GM12875 (cell line): ENCODE measurements around the gene HPS1.

Source experiments
- H3K4me3 ChIP-seq: one replicate; pipeline ENCODE4 v1.5.1; 2011; ENCODE audit warnings: low read depth, low read length, control low read depth
- CTCF ChIP-seq: IDR thresholded peaks from 2 replicates; pipeline ENCODE4 v1.5.1; 2011; ENCODE audit warnings: low read depth, mild to moderate bottlenecking, control low read depth, inconsistent platforms, low read length, moderate library complexity, borderline replicate concordance; ENCODE audit not compliant: insufficient read depth

The HPS1 gene

GRCh38 chr10:98446661-98447221 lies at the start of gene HPS1:
TSS of gene HPS1 (minus strand) at chr10:98446935. CDS start at chr10:98443240, 3,695 bp downstream.
- no peak for TF ChIP-seq CTCF
- H3K4me3 ChIP-seq: peak within 1 kb of the TSS; percentile 65

- TF ChIP-seq CTCF: no peak
Observed at GRCh38 chr10:98492763-98493162, 46.0 kb upstream of the HPS1 start.

DNA sequence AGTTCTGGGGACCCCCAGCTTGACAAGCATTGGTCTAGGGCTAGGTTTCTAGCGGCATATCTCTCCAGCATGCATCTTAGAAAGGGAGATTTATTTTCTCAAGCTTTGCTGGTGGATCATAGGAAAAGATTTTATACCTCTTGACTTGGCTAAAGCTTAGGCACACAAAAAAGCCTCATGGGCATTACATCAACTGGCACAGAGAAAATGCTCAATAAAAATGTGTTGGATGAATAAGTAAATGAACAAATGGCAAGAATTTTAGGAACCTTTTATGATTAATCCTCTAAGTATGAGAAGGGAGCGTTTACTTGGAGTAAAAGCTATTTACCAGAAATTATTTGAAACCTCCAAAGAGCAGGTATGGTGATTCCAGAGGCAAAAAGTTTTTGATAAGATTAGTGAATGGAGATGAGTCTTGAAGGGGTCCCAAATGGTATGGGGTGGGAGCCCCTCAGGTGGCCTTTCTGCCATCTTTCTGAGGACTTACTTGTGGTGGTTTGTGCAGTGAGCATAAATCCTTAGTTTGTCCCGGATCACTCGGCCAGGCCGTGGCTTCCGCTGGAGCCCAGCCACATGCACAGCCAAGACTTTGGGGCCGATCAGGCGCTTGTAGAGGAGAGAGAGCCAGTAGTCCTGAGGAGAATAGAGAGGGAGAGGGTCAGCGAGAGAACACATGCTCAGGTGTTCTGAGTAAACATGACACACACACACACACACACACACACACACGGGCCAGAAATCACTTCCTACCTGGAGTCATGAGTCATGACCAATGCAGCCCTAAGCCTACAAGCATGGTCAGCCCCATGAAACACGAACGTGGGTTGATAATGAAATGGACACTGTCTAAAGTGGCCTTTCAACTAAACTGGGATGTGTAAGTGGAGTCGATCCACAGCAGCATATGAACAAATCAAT lies 43.1 kb upstream of the HPS1 start:
- TF ChIP-seq CTCF: no peak
- H3K4me3 ChIP-seq: no peak overlapping the region

More at GRCh38 chr10:98492763-98493162, 46.0 kb upstream of the HPS1 start:
- no peak overlapping the region for H3K4me3 ChIP-seq

DNA sequence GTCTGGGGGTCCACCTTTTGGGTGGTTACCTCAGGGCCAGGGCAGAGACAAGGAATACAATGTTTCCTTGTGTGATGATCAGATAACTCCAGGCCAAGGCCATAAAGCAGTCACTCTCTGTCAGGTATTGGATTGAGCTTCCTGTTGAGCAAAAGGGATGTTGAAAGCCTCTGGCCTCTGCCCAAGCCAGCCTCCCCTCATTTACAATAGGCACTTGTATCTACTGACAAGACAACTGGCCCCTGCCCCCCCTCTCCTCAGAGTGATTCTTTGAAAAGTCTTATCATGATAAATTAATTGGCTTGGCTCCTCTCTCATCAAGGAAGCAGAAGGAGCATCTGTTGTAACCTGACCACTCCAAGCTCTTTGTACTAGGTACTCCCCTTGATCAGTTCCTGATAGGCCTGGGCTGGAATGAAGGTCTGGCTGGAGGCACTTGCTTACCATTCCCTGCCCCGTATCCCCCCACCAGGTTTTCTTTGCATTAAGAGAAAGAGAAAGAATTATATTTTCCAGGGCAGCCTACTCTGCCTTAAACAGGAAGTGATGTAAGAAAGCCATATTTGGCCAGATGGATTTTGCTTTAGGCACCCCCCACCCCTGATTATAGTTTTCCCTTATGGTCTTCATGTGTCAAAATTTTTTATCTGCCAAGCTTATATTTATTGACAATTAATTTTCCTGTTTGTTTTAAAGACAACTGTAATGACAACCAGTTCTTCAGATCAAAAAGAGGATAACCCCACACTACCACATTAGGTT lies 42.1 kb upstream of the HPS1 start:
- no peak overlapping the region for H3K4me3 ChIP-seq
- TF ChIP-seq CTCF: no peak

GRCh38 chr10:98487649-98488048 lies 40.9 kb upstream of the HPS1 start:
- TF ChIP-seq CTCF: 0 out of 2 replicates have a peak, but pooled peaks have one; percentile 9
- no peak overlapping the region for H3K4me3 ChIP-seq

DNA sequence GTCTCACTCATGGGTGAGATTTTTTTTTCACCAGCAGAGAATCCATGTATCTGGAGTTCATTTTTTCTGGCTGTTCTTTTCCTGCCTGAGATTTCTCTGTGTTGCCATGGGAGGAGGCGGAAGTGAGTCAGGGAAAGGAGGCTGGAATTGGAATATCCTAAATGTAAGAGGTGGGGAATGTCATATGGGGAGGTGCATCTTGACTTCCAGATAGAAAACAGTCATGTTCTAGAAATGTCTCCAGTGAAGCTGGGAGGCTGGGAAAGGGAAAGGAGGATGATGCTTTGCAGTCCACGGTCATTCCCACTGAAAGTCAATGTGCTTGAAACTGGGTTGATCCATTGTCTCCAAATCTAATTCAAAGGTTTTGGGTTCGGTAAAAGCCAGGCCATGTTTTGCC lies 39.7 kb upstream of the HPS1 start:
- TF ChIP-seq CTCF: no peak
- H3K4me3 ChIP-seq: no peak overlapping the region
